Stimulated activated CD8-positive, alpha-beta memory T cell treated with anti-CD3 and anti-CD28 coated beads, Interleukin-12 subunit alpha, Interleukin-12 subunit beta, amount 100 ng/mL, for 24 hours (primary cell): ENCODE data around the gene CT45A8.
"Not testable (repeated sequence)": the region's sequence is repeated elsewhere in the genome, so short reads cannot be mapped to it uniquely, and the experiment has no call there.

ENCODE experiments used
- DNase-seq: peaks from one replicate; pipeline ENCODE4 v3.0.0-alpha.2; 2020; ENCODE audit errors: extremely low read depth

The CT45A8 gene, protein sequence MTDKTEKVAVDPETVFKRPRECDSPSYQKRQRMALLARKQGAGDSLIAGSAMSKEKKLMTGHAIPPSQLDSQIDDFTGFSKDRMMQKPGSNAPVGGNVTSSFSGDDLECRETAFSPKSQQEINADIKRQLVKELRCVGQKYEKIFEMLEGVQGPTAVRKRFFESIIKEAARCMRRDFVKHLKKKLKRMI

DNA sequence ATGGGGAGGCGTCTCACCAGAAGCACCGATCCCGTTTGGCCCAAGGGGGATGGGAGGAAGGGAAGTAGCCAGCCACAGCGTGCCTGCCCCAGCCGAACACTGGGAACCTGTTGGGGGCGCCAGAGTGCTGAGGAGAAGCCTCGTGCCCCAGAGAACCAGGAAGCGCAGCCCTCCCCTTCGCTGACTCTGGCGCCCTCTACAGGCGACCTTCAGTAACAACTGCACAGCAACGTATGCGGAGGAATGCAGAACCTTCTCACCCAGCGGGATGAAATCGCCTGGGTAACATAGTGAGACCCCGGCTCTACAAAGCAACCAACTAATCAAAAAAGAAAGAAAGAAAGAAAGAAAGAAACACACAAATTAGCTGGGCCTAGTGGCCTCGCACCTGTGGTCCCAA is at the start of gene CT45A8:
CT45A8 (minus strand) TSS at position 101 of the 400 bp plus-strand sequence. CDS start 3,755 bp downstream, outside the sequence.
- not testable (repeated sequence) for DNase-seq

DNA sequence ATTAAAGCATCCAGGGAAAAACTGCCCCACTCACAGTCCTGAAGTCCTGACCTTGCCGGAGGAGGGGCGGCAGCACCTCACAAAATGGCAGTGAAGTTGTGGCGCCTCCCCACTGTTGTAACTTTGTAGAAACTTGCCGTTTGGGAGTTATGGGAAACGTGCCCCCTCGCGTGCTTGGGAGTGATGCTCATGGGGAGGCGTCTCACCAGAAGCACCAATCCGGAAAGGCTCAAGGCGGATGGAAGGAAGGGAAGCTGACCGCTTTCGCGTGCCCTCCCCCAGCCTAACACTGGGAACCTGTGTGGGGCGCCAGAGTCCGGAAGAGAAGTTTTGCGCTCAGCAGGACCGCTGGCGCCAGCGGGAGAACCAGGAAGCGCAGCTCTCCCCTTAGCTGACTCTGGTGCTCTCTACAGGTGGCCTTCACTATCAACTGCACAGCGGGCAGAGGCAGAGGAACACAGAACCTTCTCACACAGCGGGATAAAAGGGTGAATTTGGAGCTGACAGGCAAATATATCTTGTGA is 39.0 kb upstream of the CT45A8 start, which contains the start of the genes CT45A10 and SAGE1:
CT45A10 (minus strand) TSS at position 151 of the 524 bp plus-strand sequence. CDS start 8,100 bp downstream, outside the sequence.
SAGE1 (plus strand) TSS at position 423 of the 524 bp plus-strand sequence. CDS start 2,527 bp downstream, outside the sequence.
- no peak for DNase-seq

DNA sequence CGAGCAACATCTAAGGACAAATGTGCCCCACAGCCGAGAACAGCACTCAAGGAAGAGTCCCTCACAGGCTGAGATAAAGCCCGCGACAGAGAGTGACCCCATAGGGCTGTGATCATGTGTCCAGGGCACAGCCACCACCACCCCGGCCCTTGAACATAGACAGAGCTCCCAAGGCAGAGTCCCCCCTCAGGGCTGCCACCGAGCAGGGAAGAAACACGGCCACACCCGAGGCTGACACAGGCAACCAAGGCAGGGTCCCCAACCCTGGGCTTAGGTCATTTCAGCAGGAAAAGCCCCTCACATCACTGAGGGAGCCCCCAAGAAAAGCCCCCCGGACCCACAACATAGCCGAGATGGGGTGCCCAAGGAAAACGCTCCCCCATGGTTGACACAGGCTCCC is 38.4 kb upstream of the CT45A8 start:
- DNase-seq, result no peak

DNA sequence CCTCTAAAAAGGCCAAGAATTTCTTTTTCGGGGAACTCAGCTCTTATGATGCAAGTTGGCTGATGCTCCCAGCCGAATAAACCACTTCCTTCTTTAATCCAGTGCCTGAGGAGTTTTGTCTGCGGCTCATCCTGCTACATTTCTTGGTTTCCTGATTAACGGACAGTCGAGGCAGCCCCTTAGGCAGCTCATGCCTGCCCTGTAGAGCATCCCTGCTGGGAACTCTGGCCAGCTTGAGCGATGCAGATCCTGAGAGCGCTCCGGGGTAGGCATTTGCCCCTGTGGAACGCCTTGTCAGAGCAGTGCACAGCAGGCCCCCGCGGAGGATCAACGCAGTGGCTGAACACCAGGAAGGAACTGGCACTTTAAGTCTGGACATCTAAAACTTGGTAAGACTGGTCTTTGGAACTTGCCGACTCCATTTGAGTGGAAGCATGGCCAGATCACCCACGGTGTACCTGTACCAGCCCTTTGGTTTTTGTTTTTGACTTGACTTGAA is 35.8 kb upstream of the CT45A8 start:
- DNase-seq, result no peak

DNA sequence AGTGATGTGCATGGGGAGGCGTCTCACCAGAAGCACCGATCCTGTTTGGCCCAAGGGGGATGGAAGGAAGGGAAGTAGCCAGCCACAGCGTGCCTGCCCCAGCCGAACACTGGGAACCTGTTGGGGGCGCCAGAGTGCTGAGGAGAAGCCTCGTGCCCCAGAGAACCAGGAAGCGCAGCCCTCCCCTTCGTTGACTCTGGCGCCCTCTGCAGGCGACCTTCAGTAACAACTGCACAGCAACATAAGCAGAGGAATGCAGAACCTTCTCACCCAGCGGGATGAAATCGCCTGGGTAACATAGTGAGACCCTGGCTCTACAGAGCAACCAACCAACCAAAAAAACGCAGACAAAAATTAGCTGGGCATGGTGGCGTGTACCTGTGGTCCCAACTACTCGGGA is 34.6 kb upstream of the CT45A8 start:
- not testable (repeated sequence) for DNase-seq

DNA sequence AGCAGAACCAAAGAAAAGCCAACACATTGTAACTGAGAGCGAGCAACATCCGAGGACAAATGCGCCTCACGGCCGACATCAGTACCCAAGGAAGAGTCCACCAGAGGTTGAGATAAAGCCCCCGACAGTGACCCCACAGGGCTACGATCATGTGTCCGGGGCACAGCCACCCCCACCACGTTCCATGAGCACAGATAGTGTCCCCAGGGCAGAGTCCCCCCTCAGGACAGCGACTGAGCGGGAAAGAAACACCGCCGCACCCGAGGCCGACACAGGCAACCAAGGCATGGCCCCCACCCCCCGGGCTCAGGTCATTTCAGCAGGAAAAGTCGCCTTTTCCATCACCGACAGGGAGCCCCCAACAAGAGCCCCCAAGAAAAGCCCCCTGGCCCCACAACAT is 33.9 kb upstream of the CT45A8 start:
- DNase-seq, result not testable (repeated sequence)

DNA sequence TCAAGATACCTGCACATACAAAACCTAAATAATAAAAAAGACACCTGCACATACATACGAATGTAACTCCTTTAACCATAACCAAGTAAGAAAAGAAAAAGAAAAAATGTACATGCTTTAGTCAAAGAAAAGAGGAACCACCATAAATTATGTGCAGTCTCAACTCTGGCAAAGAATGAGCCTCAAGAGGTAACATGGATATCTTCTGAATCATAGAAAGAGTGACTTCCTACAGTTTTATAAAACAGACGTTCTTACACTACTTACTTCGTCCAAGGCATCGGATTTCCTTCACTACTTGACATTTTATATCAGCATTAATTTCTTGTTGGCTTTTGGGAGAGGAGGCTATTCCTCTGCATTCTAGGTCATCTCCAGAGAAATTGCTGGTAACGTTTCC is 28.4 kb upstream of the CT45A8 start:
- DNase-seq, result not testable (repeated sequence)

DNA sequence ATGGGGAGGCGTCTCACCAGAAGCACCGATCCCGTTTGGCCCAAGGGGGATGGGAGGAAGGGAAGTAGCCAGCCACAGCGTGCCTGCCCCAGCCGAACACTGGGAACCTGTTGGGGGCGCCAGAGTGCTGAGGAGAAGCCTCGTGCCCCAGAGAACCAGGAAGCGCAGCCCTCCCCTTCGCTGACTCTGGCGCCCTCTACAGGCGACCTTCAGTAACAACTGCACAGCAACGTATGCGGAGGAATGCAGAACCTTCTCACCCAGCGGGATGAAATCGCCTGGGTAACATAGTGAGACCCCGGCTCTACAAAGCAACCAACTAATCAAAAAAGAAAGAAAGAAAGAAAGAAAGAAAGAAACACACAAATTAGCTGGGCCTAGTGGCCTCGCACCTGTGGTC is 17.4 kb upstream of the CT45A8 start, which contains the start of gene CT45A9:
CT45A9 (minus strand) TSS at position 101 of the 400 bp plus-strand sequence. CDS start 3,751 bp downstream, outside the sequence.
- DNase-seq, result not testable (repeated sequence)

DNA sequence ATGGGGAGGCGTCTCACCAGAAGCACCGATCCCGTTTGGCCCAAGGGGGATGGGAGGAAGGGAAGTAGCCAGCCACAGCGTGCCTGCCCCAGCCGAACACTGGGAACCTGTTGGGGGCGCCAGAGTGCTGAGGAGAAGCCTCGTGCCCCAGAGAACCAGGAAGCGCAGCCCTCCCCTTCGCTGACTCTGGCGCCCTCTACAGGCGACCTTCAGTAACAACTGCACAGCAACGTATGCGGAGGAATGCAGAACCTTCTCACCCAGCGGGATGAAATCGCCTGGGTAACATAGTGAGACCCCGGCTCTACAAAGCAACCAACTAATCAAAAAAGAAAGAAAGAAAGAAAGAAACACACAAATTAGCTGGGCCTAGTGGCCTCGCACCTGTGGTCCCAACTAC is 17.2 kb downstream of the CT45A8 start, which contains the start of gene CT45A7:
CT45A7 (minus strand) TSS at position 101 of the 400 bp plus-strand sequence. CDS start 3,747 bp downstream, outside the sequence.
- DNase-seq, result not testable (repeated sequence)

DNA sequence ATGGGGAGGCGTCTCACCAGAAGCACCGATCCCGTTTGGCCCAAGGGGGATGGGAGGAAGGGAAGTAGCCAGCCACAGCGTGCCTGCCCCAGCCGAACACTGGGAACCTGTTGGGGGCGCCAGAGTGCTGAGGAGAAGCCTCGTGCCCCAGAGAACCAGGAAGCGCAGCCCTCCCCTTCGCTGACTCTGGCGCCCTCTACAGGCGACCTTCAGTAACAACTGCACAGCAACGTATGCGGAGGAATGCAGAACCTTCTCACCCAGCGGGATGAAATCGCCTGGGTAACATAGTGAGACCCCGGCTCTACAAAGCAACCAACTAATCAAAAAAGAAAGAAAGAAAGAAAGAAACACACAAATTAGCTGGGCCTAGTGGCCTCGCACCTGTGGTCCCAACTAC is 34.4 kb downstream of the CT45A8 start, which contains the start of gene CT45A2:
CT45A2 (minus strand) TSS at position 101 of the 400 bp plus-strand sequence. CDS start 3,747 bp downstream, outside the sequence.
- not testable (repeated sequence) for DNase-seq

DNA sequence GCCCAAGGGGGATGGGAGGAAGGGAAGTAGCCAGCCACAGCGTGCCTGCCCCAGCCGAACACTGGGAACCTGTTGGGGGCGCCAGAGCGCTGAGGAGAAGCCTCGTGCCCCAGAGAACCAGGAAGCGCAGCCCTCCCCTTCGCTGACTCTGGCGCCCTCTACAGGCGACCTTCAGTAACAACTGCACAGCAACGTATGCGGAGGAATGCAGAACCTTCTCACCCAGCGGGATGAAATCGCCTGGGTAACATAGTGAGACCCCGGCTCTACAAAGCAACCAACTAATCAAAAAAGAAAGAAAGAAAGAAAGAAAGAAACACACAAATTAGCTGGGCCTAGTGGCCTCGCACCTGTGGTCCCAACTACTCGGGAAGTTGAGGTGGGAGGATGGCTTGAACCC is 51.7 kb downstream of the CT45A8 start, which contains the start of gene CT45A6:
CT45A6 (minus strand) TSS at position 101 of the 400 bp plus-strand sequence. CDS start 3,794 bp downstream, outside the sequence.
- not testable (repeated sequence) for DNase-seq
